HepG2 (cell line): ENCODE results near the gene TSPAN18. TPM values are rescaled to one million over a fixed set of nuclear protein-coding genes. Genes with fewer than 3 reads are reported as not detected.

Experiments
- ATAC-seq: fragments of 200-7000 bp; cut with Tn5 transposase; 3 replicates; pipeline ENCODE4 v1.9.1; 2020; ENCODE audit warnings: mild to moderate bottlenecking, moderate library complexity
- BruUV-seq: library from RNA; stranded (reverse); fragments of 400-500 nt; replicated peaks from 2 replicates; lab custom pipeline; 2021; lab: Mats Ljungman, UMichigan
- CTCF ChIA-PET: fragments of 300-600 bp; formaldehyde crosslinking; extraction: SDS; loops from one replicate; lab custom pipeline; 2021; ENCODE audit warnings: low total read pairs, inconsistent platforms, low intra/inter-chr PET ratio; lab: Yijun Ruan, JAX
- POLR2A ChIA-PET: fragments of 350-600 bp; sonication (Branson Sonifier 250); formaldehyde crosslinking; loops from one replicate; lab custom pipeline; 2020; ENCODE audit warnings: antibody characterized with exemption, inconsistent platforms; lab: Yijun Ruan, JAX
- DNase-seq: peaks from one replicate; pipeline ENCODE4 v3.0.0-alpha.2; 2015; ENCODE audit warnings: low spot score
- FAIRE-seq: peaks from 3 replicates; lab custom pipeline; 2011; peaks lifted over from hg19 to GRCh38; lab: Jason Lieb, UNC
- H2AFZ ChIP-seq: one replicate; pipeline ENCODE4 v1.6.1; 2011; ENCODE audit warnings: low read length, inconsistent platforms
- H3K27ac ChIP-seq: fragments of 300-600 bp; 3 replicates; pipeline ENCODE4 v1.8.0; 2011; ENCODE audit warnings: mixed run types, mild to moderate bottlenecking, mixed read lengths, low read length, inconsistent platforms; ENCODE audit not compliant: insufficient read depth; ENCODE audit errors: extremely low read length
- H3K27me3 ChIP-seq, 2 experiments: fragments of 200-600 bp in 1 of 2; 2 replicates in 1 of 2; 3 replicates in 1 of 2; pipeline versions ENCODE4 v1.6.0 to v1.8.0; 2011; ENCODE audit warnings: low read length in 2 of 2, mild to moderate bottlenecking in 2 of 2, moderate library complexity in 2 of 2, inconsistent platforms in 1 of 2; ENCODE audit not compliant: insufficient read depth in 2 of 2, control insufficient read depth in 1 of 2
- H3K36me3 ChIP-seq, 2 experiments: fragments of 200-600 bp in 1 of 2; replicated peaks in 1 of 2; 2 replicates in 1 of 2; 3 replicates in 1 of 2; pipeline versions ENCODE4 v1.5.1 to v1.8.0; 2011; ENCODE audit warnings: low read length in 2 of 2, inconsistent platforms in 1 of 2; ENCODE audit not compliant: insufficient read depth in 2 of 2, control insufficient read depth in 1 of 2
- H3K4me1 ChIP-seq: 2 replicates; pipeline ENCODE4 v1.5.1; 2012; ENCODE audit warnings: low read length, inconsistent platforms; ENCODE audit not compliant: insufficient read depth
- H3K4me2 ChIP-seq: 2 replicates; pipeline ENCODE4 v1.6.0; 2011; ENCODE audit warnings: low read depth, low read length, inconsistent platforms
- H3K4me3 ChIP-seq, 3 experiments: fragments of 200-600 bp in 1 of 3; sonication (generic), shearing (Covaris generic) in 1 of 3; replicated peaks in 1 of 3; 2 replicates each; pipeline ENCODE4 v1.5.1; 2011 to 2016; ENCODE audit warnings: low read length in 3 of 3, inconsistent platforms in 2 of 3, low read depth in 2 of 3, mild to moderate bottlenecking in 2 of 3, control low read depth in 1 of 3, mixed read lengths in 1 of 3; ENCODE audit not compliant: insufficient read depth in 1 of 3
- H3K79me2 ChIP-seq: one replicate; pipeline ENCODE4 v1.6.1; 2011; ENCODE audit warnings: low read length, inconsistent platforms; ENCODE audit not compliant: insufficient read depth
- H3K9ac ChIP-seq: 2 replicates; pipeline ENCODE4 v1.6.0; 2011; ENCODE audit warnings: mild to moderate bottlenecking, low read depth, low read length, inconsistent platforms; ENCODE audit not compliant: insufficient read depth
- H3K9me3 ChIP-seq: 2 replicates; pipeline ENCODE4 v1.5.1; 2012; ENCODE audit warnings: mild to moderate bottlenecking, low read length
- H4K20me1 ChIP-seq: 2 replicates; pipeline ENCODE4 v1.6.0; 2011; ENCODE audit warnings: inconsistent platforms, mild to moderate bottlenecking, low read length, moderate library complexity; ENCODE audit not compliant: insufficient read depth
- AHR ChIP-seq: IDR thresholded peaks from 2 replicates; pipeline ENCODE4 v1.6.1; 2018; ENCODE audit warnings: missing genetic modification reagents, missing compliant biosample characterization
- HNRNPUL1 ChIP-seq: fragments of 200-400 bp; formaldehyde crosslinking; IDR thresholded peaks from 2 replicates; pipeline ENCODE4 v1.6.1; 2017; ENCODE audit warnings: low read depth, mild to moderate bottlenecking, low read length, moderate library complexity
- NPAS2 ChIP-seq: sonication (generic); formaldehyde crosslinking; IDR thresholded peaks from 2 replicates; pipeline ENCODE4 v1.8.0; 2022; ENCODE audit warnings: mild to moderate bottlenecking, missing genetic modification reagents, borderline replicate concordance
- PAWR ChIP-seq: sonication (generic); formaldehyde crosslinking; IDR thresholded peaks from 2 replicates; pipeline ENCODE4 v1.4.0; 2020; ENCODE audit warnings: missing genetic modification reagents, mild to moderate bottlenecking, borderline replicate concordance
- RBM22 ChIP-seq: fragments of 200-400 bp; formaldehyde crosslinking; optimal IDR thresholded peaks from 2 replicates; pipeline ENCODE3; 2017; ENCODE audit warnings: mild to moderate bottlenecking, low read length, moderate library complexity
- RBM39 ChIP-seq: fragments of 200-400 bp; formaldehyde crosslinking; IDR thresholded peaks from one replicate; pipeline ENCODE4 v1.6.1; 2018; ENCODE audit warnings: antibody characterized with exemption, mild to moderate bottlenecking, low read depth, low read length; ENCODE audit not compliant: poor library complexity, severe bottlenecking
- SETDB1 ChIP-seq: sonication (generic); formaldehyde crosslinking; IDR thresholded peaks from 2 replicates; pipeline ENCODE4 v1.5.1; 2020; ENCODE audit warnings: missing genetic modification reagents, mild to moderate bottlenecking, borderline replicate concordance
- SPEN ChIP-seq: sonication (generic); formaldehyde crosslinking; IDR thresholded peaks from 2 replicates; pipeline ENCODE4 v1.5.1; 2020; ENCODE audit warnings: low read depth, mild to moderate bottlenecking, missing genetic modification reagents
- ZNF616 ChIP-seq: sonication (generic); formaldehyde crosslinking; IDR thresholded peaks from 2 replicates; pipeline ENCODE4 v1.5.0; 2020; ENCODE audit warnings: low read depth, mild to moderate bottlenecking, missing genetic modification reagents
- ZNF720 ChIP-seq: sonication (generic); formaldehyde crosslinking; IDR thresholded peaks from 2 replicates; pipeline ENCODE4 v1.4.0; 2020; ENCODE audit warnings: missing genetic modification reagents
- WGBS: methylation state at CpG from one replicate; pipeline ENCODE4 v1.1.6; 2017; ENCODE audit warnings: low lambda C conversion rate; 5-methylcytosine and 5-hydroxymethylcytosine counted together
- in situ Hi-C: cut with HindIII; loops from 2 replicates; pipeline ENCODE4 v1.10.0; 2017; ENCODE audit warnings: low pct_unique_long_range_greater_than_20kb; ENCODE audit not compliant: extremely low pct_ligation_motif_present
- intact Hi-C: fragments of 100-400 bp; cut with micrococcal nuclease; formaldehyde crosslinking; loops from one replicate; pipeline ENCODE4 v1.10.0; 2022; ENCODE audit not compliant: unreplicated experiment
- polyA plus RNA-seq, 8 experiments: library from polyadenylated mRNA; depleted of rRNA in 3 of 8; stranded (reverse) in 7 of 8; unstranded in 1 of 8; fragments of >200 nt; fragmentation: Illumina TruSeq in 4 of 8; extraction: Trizol in 4 of 8; gene quantifications; 2 replicates each; pipeline versions ENCODE4 v1.2.1 to v1.2.3, GENCODE V29; 2011 to 2016; ENCODE audit warnings: low read depth in 4 of 8, missing spikeins in 1 of 8, mixed read lengths in 1 of 8; ENCODE audit not compliant: insufficient read depth in 1 of 8
- total RNA-seq, 5 experiments: library from RNA; depleted of rRNA; stranded (reverse); fragments of >200 nt; fragmentation: Illumina TruSeq; extraction: Trizol; gene quantifications; 2 replicates each; pipeline ENCODE4 v1.2.3, GENCODE V29; 2016; ENCODE audit warnings: low read depth in 1 of 5
- TF ChIP-seq, protein P1 (sequence below): sonication (generic); formaldehyde crosslinking; IDR thresholded peaks from 2 replicates; pipeline ENCODE4 v1.9.0; 2021; ENCODE audit warnings: missing genetic modification reagents, mild to moderate bottlenecking, borderline replicate concordance
- TF ChIP-seq, protein P2 (sequence below): sonication (generic); formaldehyde crosslinking; IDR thresholded peaks from 2 replicates; pipeline ENCODE4 v1.4.0; 2020; ENCODE audit warnings: missing genetic modification reagents, borderline replicate concordance

The TSPAN18 gene
- total and polyA plus RNA-seq, 2 of the 13 experiments (the other 11 are each of a cell fraction or from before 2014, with no cell fraction given), result not detected

DNA sequence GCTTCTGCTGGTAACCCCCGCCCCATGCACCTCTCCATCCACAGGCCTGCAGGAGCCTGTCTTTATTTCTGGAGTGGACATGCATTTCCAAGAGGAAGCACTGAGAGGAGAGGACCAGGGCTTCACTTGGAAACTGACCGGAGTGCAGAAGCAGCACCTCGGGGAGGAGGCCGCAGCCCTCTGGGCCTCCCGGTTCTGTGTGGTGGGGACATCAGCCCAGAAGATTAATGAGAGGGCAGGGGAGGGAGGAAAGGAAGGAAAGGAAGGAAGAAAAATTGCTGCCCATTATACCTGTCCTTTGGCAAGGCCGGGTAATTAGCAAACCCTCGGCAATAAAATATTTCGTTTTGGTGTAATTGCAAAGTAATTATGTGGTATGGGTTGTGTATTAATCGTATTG lies 126.9 kb downstream of the TSPAN18 start:
- no peak overlapping the region for H3K27ac ChIP-seq

DNA sequence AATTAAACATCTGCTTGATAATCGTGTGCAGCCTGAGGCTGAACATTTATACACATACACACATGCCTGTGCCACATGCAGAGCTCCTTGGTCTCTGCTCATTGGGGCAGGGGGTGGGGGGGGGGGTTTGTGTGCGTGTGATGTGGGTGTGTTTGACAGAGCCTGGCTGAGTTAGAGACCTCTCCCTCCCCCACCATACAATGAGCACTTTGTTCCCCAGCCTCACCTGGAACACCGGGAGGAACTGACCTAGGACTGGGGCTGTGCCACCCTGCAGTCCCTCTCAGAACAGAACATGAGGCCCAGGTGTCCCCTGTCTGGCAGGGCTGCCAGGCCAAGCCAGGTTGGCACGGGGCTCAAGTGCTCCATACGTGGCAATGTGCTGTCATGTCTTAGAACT lies 127.3 kb downstream of the TSPAN18 start:
- Histone ChIP-seq H3K27me3 (peaks cover 3 to 7% of the 10 kb centered on the region in 2 experiments; a peak in 2 of 5 replicates), H3K9me3 (no peaks in the 10 kb centered on the region), H3K27ac (no peak overlapping the region), H3K4me3 (no peak overlapping the region), H3K4me1 (no peaks in the 10 kb centered on the region), H3K4me2 (no peak overlapping the region), H3K36me3 (no peaks in the 10 kb centered on the region), H4K20me1 (no peaks in the 10 kb centered on the region), H3K9ac (no peak overlapping the region), H2AFZ (no peak overlapping the region), H3K79me2 (no peaks in the 10 kb centered on the region)
- no TSS peak for BruUV-seq
- WGBS, result 0% methylated on average over 1 of the region's 5 CpGs
- FAIRE-seq (no peak), ATAC-seq (no peak), DNase-seq (no peak)
- TF ChIP-seq SPEN (CRISPR knock-in tag) (no peak), NPAS2 (CRISPR knock-in tag) (no peak)
- TF ChIP-seq, protein P1, sequence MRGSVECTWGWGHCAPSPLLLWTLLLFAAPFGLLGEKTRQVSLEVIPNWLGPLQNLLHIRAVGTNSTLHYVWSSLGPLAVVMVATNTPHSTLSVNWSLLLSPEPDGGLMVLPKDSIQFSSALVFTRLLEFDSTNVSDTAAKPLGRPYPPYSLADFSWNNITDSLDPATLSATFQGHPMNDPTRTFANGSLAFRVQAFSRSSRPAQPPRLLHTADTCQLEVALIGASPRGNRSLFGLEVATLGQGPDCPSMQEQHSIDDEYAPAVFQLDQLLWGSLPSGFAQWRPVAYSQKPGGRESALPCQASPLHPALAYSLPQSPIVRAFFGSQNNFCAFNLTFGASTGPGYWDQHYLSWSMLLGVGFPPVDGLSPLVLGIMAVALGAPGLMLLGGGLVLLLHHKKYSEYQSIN (CRISPR knock-in tag), result no peak
- intact Hi-C loops, result no loop called here
- POLR2A ChIA-PET, result no interaction called here
- in situ Hi-C loops, result no loop called here
- CTCF ChIA-PET, result no interaction called here

More for the DNA sequence above, 126.9 kb downstream of the TSPAN18 start:
- Histone ChIP-seq H3K4me1 (no peaks in the 10 kb centered on the region), H3K9ac (no peak overlapping the region), H3K27me3 (peaks cover 3 to 7% of the 10 kb centered on the region in 2 experiments; a peak in 2 of 5 replicates), H3K9me3 (no peaks in the 10 kb centered on the region), H4K20me1 (no peaks in the 10 kb centered on the region), H3K36me3 (no peaks in the 10 kb centered on the region), H3K4me3 (no peak overlapping the region), H3K79me2 (no peaks in the 10 kb centered on the region), H3K4me2 (no peak overlapping the region), H2AFZ (no peak overlapping the region)
- WGBS, result 24% methylated on average over 9 of the region's 9 CpGs
- in situ Hi-C loops (no loop called here), intact Hi-C loops (no loop called here)
- ATAC-seq (no peak), DNase-seq (no peak), FAIRE-seq (no peak)
- ChIA-PET CTCF (no interaction called here), POLR2A (no interaction called here)
- BruUV-seq, result no TSS peak
- TF ChIP-seq, protein P2, sequence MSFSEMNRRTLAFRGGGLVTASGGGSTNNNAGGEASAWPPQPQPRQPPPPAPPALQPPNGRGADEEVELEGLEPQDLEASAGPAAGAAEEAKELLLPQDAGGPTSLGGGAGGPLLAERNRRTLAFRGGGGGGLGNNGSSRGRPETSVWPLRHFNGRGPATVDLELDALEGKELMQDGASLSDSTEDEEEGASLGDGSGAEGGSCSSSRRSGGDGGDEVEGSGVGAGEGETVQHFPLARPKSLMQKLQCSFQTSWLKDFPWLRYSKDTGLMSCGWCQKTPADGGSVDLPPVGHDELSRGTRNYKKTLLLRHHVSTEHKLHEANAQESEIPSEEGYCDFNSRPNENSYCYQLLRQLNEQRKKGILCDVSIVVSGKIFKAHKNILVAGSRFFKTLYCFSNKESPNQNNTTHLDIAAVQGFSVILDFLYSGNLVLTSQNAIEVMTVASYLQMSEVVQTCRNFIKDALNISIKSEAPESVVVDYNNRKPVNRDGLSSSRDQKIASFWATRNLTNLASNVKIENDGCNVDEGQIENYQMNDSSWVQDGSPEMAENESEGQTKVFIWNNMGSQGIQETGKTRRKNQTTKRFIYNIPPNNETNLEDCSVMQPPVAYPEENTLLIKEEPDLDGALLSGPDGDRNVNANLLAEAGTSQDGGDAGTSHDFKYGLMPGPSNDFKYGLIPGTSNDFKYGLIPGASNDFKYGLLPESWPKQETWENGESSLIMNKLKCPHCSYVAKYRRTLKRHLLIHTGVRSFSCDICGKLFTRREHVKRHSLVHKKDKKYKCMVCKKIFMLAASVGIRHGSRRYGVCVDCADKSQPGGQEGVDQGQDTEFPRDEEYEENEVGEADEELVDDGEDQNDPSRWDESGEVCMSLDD (CRISPR knock-in tag), result no peak
- no peak for TF ChIP-seq HNRNPUL1
- TF ChIP-seq RBM22, result no peak
- no peak for TF ChIP-seq ZNF720 (CRISPR knock-in tag)
- no peak for TF ChIP-seq ZNF616 (CRISPR knock-in tag)
- TF ChIP-seq PAWR (CRISPR knock-in tag), result no peak
- no peak for TF ChIP-seq SETDB1 (CRISPR knock-in tag)
- TF ChIP-seq RBM39, result no peak
- no peak for TF ChIP-seq AHR (CRISPR knock-in tag)
